Measurements from ENCODE around the gene GALNT16.

GALNT16 gene

DNA sequence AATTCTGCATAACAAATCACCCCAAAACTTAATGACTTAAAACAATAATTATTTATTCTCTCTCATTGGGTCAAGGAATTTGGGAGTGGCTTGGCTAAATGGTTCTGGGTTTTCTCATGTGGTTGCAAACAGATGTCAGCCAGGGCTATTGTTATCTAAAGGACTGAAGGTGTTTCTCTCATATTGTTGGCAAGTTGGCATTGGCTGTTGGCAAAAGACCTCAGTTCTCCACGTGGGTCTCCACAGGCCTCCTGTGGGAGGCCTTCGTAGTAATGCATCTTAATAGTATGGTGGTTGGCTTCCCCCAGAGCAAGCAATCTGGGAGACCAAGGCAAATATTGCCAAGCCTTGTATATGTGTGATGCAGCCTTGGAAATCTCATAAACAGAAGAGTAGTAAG is 14.4 kb downstream of the GALNT16 start:
- TF ChIP-seq, protein P1, sequence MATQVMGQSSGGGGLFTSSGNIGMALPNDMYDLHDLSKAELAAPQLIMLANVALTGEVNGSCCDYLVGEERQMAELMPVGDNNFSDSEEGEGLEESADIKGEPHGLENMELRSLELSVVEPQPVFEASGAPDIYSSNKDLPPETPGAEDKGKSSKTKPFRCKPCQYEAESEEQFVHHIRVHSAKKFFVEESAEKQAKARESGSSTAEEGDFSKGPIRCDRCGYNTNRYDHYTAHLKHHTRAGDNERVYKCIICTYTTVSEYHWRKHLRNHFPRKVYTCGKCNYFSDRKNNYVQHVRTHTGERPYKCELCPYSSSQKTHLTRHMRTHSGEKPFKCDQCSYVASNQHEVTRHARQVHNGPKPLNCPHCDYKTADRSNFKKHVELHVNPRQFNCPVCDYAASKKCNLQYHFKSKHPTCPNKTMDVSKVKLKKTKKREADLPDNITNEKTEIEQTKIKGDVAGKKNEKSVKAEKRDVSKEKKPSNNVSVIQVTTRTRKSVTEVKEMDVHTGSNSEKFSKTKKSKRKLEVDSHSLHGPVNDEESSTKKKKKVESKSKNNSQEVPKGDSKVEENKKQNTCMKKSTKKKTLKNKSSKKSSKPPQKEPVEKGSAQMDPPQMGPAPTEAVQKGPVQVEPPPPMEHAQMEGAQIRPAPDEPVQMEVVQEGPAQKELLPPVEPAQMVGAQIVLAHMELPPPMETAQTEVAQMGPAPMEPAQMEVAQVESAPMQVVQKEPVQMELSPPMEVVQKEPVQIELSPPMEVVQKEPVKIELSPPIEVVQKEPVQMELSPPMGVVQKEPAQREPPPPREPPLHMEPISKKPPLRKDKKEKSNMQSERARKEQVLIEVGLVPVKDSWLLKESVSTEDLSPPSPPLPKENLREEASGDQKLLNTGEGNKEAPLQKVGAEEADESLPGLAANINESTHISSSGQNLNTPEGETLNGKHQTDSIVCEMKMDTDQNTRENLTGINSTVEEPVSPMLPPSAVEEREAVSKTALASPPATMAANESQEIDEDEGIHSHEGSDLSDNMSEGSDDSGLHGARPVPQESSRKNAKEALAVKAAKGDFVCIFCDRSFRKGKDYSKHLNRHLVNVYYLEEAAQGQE (IDR thresholded peaks at IDR 0.05; ENCODE audit: insufficient read depth in 1 of 2, low read depth in 2 of 2, low read length in 2 of 2), result no peak
- TF ChIP-seq TAF1 (IDR thresholded peaks at IDR 0.05; ENCODE audit: borderline replicate concordance, insufficient read depth, low read length) (no peak), FOXP2 (optimal IDR thresholded peaks at IDR 0.05; ENCODE audit: borderline replicate concordance, extremely low read depth, extremely low read length, insufficient read depth) (no peak), POLR2AphosphoS5 (IDR thresholded peaks at IDR 0.05; ENCODE audit: low read depth, low read length) (no peak), SIN3A (IDR thresholded peaks at IDR 0.05; ENCODE audit: borderline replicate concordance, insufficient read depth, low read length) (no peak)

DNA sequence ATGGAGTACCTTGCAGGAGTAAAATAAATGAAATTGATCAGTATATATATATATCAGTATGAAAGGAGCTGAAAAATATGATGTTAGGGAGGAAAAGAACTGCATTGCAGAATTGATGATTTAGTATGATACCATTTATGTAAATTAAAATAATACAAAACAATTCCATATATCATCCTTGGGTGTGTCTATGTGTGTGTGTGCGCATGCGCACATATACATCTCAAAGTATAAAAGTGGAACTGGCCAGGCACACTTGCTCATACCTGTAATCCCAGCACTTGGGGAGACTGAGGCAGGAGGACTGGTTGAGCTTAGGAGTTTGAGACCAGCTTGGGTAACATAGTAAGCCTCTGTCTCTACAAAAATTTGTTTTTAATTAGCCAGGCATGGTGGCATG is 15.4 kb downstream of the GALNT16 start:
- no peak for TF ChIP-seq FOXP2 (optimal IDR thresholded peaks at IDR 0.05; ENCODE audit: borderline replicate concordance, extremely low read depth, extremely low read length, insufficient read depth)
- no peak for TF ChIP-seq TAF1 (IDR thresholded peaks at IDR 0.05; ENCODE audit: borderline replicate concordance, insufficient read depth, low read length)
- TF ChIP-seq, protein P1 (IDR thresholded peaks at IDR 0.05; ENCODE audit: insufficient read depth in 1 of 2, low read depth in 2 of 2, low read length in 2 of 2), result no peak
- no peak for TF ChIP-seq SIN3A (IDR thresholded peaks at IDR 0.05; ENCODE audit: borderline replicate concordance, insufficient read depth, low read length)
- no peak for TF ChIP-seq POLR2AphosphoS5 (IDR thresholded peaks at IDR 0.05; ENCODE audit: low read depth, low read length)

DNA sequence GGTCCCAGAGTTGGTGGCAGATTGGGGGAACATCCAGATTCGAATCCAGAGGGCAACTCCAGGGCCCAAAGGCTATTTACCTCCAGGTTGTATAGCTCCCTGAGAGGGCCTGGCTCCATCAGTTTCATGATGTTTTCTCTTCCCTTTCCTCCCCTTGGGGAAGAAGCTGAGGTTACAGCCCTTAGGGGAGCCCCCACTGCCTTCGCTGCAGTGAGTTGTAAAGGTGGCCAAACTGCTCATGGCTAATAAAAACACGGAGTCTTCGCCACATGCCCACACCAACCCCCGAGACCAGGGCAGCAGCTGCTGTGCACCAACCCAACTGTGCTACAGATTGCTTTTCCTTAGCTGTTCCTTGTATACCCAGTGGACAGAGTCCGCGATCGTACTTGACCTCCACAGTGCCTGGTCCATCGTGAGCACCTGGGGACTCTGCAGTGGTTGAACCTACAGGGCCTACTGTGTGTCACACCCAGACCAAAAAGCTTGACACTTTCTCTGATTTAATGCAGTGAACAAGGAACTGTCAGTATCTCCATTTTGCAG is 20.9 kb downstream of the GALNT16 start:
- TF ChIP-seq, protein P1 (IDR thresholded peaks at IDR 0.05; ENCODE audit: insufficient read depth in 1 of 2, low read depth in 2 of 2, low read length in 2 of 2), result no peak
- no peak for TF ChIP-seq POLR2AphosphoS5 (IDR thresholded peaks at IDR 0.05; ENCODE audit: low read depth, low read length)
- TF ChIP-seq TAF1 (IDR thresholded peaks at IDR 0.05; ENCODE audit: borderline replicate concordance, insufficient read depth, low read length), result no peak
- no peak for TF ChIP-seq FOXP2 (optimal IDR thresholded peaks at IDR 0.05; ENCODE audit: borderline replicate concordance, extremely low read depth, extremely low read length, insufficient read depth)
- TF ChIP-seq SIN3A (IDR thresholded peaks at IDR 0.05; ENCODE audit: borderline replicate concordance, insufficient read depth, low read length), result no peak

DNA sequence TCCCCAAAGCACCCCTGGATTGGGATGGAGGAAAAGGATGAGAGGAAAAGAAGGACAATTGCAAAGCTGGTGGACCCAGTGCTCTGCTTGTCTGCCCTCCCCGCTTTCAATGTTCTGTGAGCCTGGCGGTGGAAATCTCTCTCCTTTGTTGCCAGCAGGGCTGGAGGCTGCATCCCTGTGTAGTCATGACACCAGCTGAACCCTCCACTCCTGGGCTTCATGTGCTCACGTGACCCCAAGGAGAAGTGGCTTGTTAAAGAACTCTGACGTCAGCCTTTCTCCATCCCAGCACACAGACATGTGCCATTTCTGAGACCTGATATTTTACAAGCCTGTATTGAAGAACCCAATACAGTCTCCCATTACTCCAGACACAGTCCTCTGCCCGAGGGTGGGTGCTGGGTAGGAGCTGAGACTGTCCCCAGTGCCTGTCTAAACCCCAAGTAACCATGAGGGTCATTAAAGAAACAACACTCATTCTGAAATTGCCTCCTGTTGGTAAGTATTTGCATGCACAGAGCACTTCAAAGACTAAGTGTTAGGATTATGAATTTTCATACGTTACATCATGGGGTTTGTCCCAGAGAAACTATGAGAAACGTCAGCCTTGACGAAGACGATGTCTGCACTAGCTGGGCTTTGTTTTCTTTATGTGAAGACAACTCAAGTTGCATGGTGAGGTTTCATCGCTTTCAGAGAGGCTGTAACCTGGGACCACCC is 21.7 kb downstream of the GALNT16 start:
- TF ChIP-seq, protein P1 (IDR thresholded peaks at IDR 0.05; ENCODE audit: insufficient read depth in 1 of 2, low read depth in 2 of 2, low read length in 2 of 2), result no peak
- TF ChIP-seq SIN3A (IDR thresholded peaks at IDR 0.05; ENCODE audit: borderline replicate concordance, insufficient read depth, low read length), result no peak

Data from PFSK-1 (cell line).